Measurements from ENCODE around the gene SH3BGR. TPM values are rescaled to one million over a fixed set of nuclear protein-coding genes. Genes with fewer than 3 reads are reported as not detected.
"Not testable (repeated sequence)": the region's sequence is repeated elsewhere in the genome, so short reads cannot be mapped to it uniquely, and the experiment has no call there.

Gene SH3BGR
- 8.5 TPM for polyA plus RNA-seq (2013, experiment 1 of 2)
- polyA plus RNA-seq (2013, experiment 2 of 2): 13.9 TPM

DNA sequence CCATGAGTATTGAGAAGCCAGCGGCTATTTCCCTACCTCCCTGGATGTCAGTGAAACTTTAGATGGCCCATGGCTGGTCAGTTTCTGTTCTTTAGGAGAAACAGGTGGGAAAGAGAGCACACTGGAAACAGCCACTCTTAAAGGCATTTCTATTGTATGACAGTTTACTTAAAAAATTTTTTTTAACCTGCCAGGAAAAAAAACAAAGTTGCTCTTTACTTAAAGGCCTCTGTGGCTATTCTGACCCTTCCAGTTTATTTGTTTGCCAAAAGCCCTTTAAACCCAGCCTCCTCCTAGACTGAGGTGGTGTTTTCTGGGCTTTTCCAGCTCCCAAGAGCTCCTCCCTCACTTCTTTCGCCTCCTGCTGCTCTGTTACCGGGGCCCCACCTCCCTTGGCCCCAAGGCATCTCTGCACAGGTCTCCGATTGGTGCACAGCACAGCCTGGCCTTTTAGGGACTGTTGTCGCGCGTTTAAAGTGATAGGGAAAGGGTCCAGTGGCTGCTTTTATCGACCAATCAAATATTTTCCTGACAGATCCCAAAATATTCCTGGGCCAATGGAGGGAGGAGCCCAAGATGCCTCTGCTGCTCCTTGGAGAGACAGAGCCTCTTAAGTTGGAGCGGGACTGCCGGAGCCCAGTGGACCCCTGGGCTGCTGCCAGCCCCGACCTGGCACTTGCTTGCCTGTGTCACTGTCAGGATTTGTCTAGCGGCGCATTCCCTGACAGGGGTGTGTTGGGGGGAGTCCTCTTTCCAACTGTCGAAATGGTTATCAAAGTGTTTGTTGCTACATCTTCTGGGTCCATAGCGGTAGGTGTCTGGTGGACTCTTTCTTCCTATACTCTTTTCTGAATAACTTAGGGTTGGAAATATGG is at the start of gene SH3BGR:
SH3BGR (plus strand) TSS at position 639 of the 875 bp plus-strand sequence; CDS start at position 766, 127 bp downstream.
- peak within 1 kb of the TSS; percentile 32; the same call in 1 of the 2 replicates for H3K9ac ChIP-seq (ENCODE audit: low read depth, low read length)
- peak within 1 kb of the TSS; percentile 38 for H3K4me3 ChIP-seq (ENCODE audit: low read length)

DNA sequence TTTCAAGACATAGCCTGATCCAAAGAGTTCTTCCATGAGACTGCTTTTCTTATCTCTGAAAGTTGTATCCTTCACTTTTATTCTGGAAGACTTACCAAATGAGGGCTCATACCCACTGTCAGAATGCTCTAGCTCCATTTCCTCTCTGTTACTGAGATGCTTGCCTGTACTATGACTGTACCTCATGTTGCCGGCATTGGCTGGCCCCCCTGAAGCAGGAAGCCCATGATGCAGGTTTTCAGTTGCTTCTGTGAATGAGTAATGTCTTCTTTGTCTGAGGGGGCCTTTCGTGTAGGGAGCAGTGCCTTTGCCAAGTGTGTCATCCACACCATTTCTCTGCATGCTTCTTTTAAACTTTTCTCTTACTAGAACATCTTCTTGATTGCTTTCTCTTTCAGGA is 45.7 kb upstream of the SH3BGR start:
- Histone ChIP-seq H3K27me3 (ENCODE audit: insufficient read depth, low read length) (no peaks in the 10 kb centered on the region), H3K9me3 (ENCODE audit: insufficient read depth, low read depth, low read length) (peaks cover 9% of the 10 kb centered on the region; the same call in 1 of the 2 replicates), H3K4me1 (ENCODE audit: insufficient read depth, low read length) (no peaks in the 10 kb centered on the region), H3K4me3 (ENCODE audit: low read length) (no peak overlapping the region), H3K36me3 (ENCODE audit: insufficient read depth, low read length) (peaks cover 13% of the 10 kb centered on the region), H3K27ac (ENCODE audit: low read depth, low read length) (no peak overlapping the region), H3K9ac (ENCODE audit: low read depth, low read length) (no peak overlapping the region)
- 96% methylated on average over 2 of the region's 2 CpGs for WGBS

More for the DNA sequence above, at the start of gene SH3BGR:
- no peaks in the 10 kb centered on the region for H3K9me3 ChIP-seq (ENCODE audit: insufficient read depth, low read depth, low read length)
- peak within 1 kb of the TSS; percentile 68; the same call in 1 of the 2 replicates for H3K27ac ChIP-seq (ENCODE audit: low read depth, low read length)
- H3K27me3 ChIP-seq (ENCODE audit: insufficient read depth, low read length): no peaks in the 10 kb centered on the region
- whole genome bisulfite sequencing: 50% methylated on average over 15 of the region's 15 CpGs
- H3K4me1 ChIP-seq (ENCODE audit: insufficient read depth, low read length): peaks cover 27% of the 10 kb centered on the region
- H3K36me3 ChIP-seq (ENCODE audit: insufficient read depth, low read length): no peaks in the 10 kb centered on the region

DNA sequence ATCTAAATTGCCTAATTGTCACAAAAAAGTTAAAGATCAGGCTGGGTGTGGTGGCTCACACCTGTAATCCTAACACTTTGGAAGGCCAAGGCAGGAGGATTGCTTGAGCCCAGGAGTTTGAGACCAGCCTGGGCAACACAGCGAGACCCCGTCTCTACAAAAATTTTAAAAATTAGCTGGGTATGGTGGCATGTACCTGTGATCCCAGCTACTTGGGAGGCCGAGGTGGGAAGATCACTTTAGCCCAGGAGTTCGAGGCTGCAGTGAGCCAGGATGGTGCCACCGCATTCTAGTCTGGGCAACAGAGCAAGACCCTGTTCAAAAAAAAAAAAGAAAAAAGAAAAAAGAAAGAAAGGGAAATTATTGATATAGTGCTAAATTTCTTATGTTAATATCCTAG is 32.6 kb upstream of the SH3BGR start:
- WGBS: 96% methylated on average over 5 of the region's 5 CpGs
- H3K4me1 ChIP-seq (ENCODE audit: insufficient read depth, low read length): peaks cover 11% of the 10 kb centered on the region
- H3K9ac ChIP-seq (ENCODE audit: low read depth, low read length); H3K27me3 ChIP-seq (ENCODE audit: insufficient read depth, low read length); H3K36me3 ChIP-seq (ENCODE audit: insufficient read depth, low read length); H3K27ac ChIP-seq (ENCODE audit: low read depth, low read length); H3K9me3 ChIP-seq (ENCODE audit: insufficient read depth, low read depth, low read length); H3K4me3 ChIP-seq (ENCODE audit: low read length): not testable (repeated sequence)

DNA sequence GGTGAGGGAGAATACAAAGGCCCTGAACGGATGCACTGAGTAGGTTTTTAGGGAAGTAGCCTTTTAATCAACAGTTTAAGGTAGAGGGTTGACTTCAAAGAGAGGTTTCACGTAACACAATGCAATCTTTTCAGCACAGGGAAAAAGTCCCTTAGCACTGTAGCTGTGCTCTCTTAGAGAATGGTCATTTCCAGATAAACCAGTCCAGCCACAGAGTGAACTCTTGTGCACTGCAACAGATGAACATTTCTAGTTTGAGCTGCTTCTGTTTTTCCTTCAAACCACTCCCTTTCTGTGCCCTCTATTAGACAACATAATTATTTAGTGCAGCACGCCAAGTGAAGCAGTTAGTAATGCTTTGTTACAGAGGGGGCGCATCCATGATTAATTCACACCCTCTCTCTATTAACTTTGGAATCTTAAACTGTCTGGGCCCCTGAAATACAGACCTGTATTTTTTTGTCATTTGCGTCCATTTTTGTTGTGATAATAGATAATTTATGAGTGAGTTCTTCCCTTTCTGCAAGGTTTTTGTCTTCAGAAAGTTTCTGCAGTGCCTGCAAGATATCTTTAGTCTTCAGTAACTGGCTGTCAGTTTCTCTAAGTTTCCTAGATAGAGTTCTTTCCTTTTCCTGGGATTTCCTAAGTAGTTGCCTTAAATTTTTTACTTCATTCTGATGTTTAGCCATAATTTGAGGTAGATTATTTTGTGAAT is 29.1 kb upstream of the SH3BGR start:
- Histone ChIP-seq H3K27ac (ENCODE audit: low read depth, low read length) (no peak overlapping the region), H3K9ac (ENCODE audit: low read depth, low read length) (no peak overlapping the region), H3K4me3 (ENCODE audit: low read length) (no peak overlapping the region), H3K36me3 (ENCODE audit: insufficient read depth, low read length) (no peaks in the 10 kb centered on the region), H3K4me1 (ENCODE audit: insufficient read depth, low read length) (peaks cover 11% of the 10 kb centered on the region), H3K9me3 (ENCODE audit: insufficient read depth, low read depth, low read length) (no peaks in the 10 kb centered on the region), H3K27me3 (ENCODE audit: insufficient read depth, low read length) (no peaks in the 10 kb centered on the region)
- WGBS: 68% methylated on average over 5 of the region's 5 CpGs

DNA sequence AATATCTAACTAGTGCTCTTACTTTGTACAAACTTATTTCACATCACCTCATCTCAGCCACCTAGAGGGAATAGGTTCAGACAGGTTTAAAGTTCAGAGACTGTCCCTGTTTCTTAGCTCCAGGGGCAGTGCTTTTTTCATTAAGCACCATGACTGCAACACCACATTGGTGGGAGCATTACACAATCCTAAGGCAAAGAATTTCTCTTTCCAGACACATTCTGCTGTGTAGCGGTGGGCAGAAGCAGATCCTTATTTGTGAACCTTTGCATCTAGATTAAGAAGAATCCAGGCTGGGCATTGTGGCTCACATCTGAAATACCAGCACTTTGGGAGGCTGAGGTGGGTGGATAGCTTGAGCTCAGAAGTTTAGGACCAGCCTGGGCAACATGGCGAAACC is 22.3 kb upstream of the SH3BGR start:
- WGBS: 89% methylated on average over 2 of the region's 2 CpGs
- Histone ChIP-seq H3K9me3 (ENCODE audit: insufficient read depth, low read depth, low read length) (no peaks in the 10 kb centered on the region), H3K9ac (ENCODE audit: low read depth, low read length) (no peak overlapping the region), H3K4me3 (ENCODE audit: low read length) (no peak overlapping the region), H3K4me1 (ENCODE audit: insufficient read depth, low read length) (peaks cover 14% of the 10 kb centered on the region), H3K27me3 (ENCODE audit: insufficient read depth, low read length) (no peaks in the 10 kb centered on the region), H3K36me3 (ENCODE audit: insufficient read depth, low read length) (no peaks in the 10 kb centered on the region), H3K27ac (ENCODE audit: low read depth, low read length) (no peak overlapping the region; the same call in 1 of the 2 replicates)

DNA sequence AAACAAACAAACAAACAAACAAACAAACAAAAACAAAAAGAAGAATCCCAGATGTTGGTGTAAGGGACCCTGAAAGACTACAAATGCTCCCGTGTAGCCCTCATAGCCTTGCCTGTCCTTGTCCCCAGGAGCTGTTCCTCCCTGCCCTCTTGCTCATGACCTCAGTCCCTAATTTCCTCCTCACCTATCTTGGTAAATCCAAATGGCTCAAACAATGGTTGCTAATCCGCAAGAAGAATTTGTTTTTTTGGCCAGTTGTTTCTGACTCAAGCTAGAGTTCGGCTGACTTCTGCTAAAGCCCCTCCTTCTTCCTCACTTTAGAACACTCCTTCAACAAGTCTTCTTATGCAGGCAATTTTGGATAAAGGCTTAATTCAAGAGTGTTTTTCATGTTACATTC is 21.8 kb upstream of the SH3BGR start:
- Histone ChIP-seq H3K36me3 (ENCODE audit: insufficient read depth, low read length) (no peaks in the 10 kb centered on the region), H3K4me3 (ENCODE audit: low read length) (no peak overlapping the region), H3K27me3 (ENCODE audit: insufficient read depth, low read length) (no peaks in the 10 kb centered on the region), H3K4me1 (ENCODE audit: insufficient read depth, low read length) (peaks cover 14% of the 10 kb centered on the region), H3K9ac (ENCODE audit: low read depth, low read length) (no peak overlapping the region), H3K27ac (ENCODE audit: low read depth, low read length) (peak overlapping the region; percentile 57; the same call in 1 of the 2 replicates), H3K9me3 (ENCODE audit: insufficient read depth, low read depth, low read length) (no peaks in the 10 kb centered on the region)
- WGBS: 81% methylated on average over 3 of the region's 3 CpGs

DNA sequence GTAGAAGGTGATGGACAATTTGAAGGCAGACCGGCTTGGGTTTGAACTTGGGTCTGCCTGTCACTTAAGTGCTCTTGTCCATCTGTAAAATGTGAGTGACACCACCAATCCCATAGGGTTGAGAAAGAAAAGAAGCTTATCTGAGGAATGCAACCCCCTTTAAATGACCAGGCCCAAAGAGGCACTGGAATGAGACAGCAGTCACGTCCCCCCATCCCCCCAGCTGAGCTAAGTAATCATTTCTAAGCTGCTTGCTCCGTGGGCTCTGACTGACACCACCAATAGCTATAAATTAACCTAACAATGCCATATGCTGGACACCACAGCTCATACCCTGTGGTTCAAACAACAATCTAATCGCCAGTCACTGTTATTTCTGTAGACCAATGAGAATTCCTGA is 21.3 kb upstream of the SH3BGR start:
- H3K36me3 ChIP-seq (ENCODE audit: insufficient read depth, low read length): no peaks in the 10 kb centered on the region
- 38% methylated on average over 4 of the region's 4 CpGs for whole genome bisulfite sequencing
- no peaks in the 10 kb centered on the region for H3K27me3 ChIP-seq (ENCODE audit: insufficient read depth, low read length)
- no peaks in the 10 kb centered on the region for H3K9me3 ChIP-seq (ENCODE audit: insufficient read depth, low read depth, low read length)
- H3K9ac ChIP-seq (ENCODE audit: low read depth, low read length): no peak overlapping the region; the same call in 1 of the 2 replicates
- no peak overlapping the region for H3K4me3 ChIP-seq (ENCODE audit: low read length)
- peak overlapping the region; percentile 57; the same call in 1 of the 2 replicates for H3K27ac ChIP-seq (ENCODE audit: low read depth, low read length)
- peaks cover 14% of the 10 kb centered on the region for H3K4me1 ChIP-seq (ENCODE audit: insufficient read depth, low read length)

DNA sequence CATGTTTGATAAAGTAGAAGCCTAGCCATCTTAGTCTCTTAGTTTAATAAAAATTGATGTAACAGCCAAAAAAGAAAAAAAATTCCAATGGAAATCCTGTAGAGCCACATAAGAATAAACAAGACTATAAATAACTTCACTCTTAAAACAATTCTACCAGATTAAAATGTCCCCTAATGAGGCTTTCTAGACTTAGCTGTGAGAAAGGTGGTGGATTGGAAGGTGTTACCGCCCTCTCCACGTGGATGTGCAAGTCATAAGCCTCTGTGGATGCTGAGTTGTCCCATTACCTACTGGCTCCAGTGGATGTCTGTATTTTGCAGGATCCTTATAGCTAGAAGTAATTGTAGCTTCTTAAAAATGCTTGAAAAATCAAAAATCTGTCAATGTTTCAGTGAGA is 20.8 kb upstream of the SH3BGR start:
- no peak overlapping the region for H3K4me3 ChIP-seq (ENCODE audit: low read length)
- no peaks in the 10 kb centered on the region for H3K9me3 ChIP-seq (ENCODE audit: insufficient read depth, low read depth, low read length)
- H3K27ac ChIP-seq (ENCODE audit: low read depth, low read length): peak overlapping the region; percentile 6; the same call in 1 of the 2 replicates
- 65% methylated on average over 2 of the region's 2 CpGs for WGBS
- H3K27me3 ChIP-seq (ENCODE audit: insufficient read depth, low read length): no peaks in the 10 kb centered on the region
- H3K4me1 ChIP-seq (ENCODE audit: insufficient read depth, low read length): peaks cover 14% of the 10 kb centered on the region
- H3K36me3 ChIP-seq (ENCODE audit: insufficient read depth, low read length): no peaks in the 10 kb centered on the region
- H3K9ac ChIP-seq (ENCODE audit: low read depth, low read length): no peak overlapping the region; the same call in 1 of the 2 replicates

DNA sequence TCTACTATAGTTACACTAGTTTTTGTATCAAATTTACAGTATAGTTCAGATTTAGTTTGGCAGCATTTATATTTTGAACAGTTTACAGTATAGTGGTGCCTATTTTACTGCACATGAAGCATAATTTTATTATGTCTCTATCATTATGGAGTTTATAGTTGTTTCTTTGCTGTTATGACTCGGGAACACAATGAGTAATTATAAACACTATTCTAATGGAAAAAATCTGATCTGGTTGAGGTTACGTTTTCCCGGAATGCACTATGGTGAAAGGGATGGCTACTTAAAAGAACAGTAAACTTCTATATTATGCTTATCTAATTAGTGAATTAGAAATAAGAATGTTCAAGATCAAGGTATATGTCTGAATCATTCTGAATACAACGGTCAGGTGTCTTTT is 16.8 kb upstream of the SH3BGR start:
- Histone ChIP-seq H3K36me3 (ENCODE audit: insufficient read depth, low read length) (no peaks in the 10 kb centered on the region), H3K4me1 (ENCODE audit: insufficient read depth, low read length) (peaks cover 12% of the 10 kb centered on the region), H3K27me3 (ENCODE audit: insufficient read depth, low read length) (no peaks in the 10 kb centered on the region), H3K4me3 (ENCODE audit: low read length) (no peak overlapping the region), H3K9ac (ENCODE audit: low read depth, low read length) (no peak overlapping the region), H3K27ac (ENCODE audit: low read depth, low read length) (no peak overlapping the region), H3K9me3 (ENCODE audit: insufficient read depth, low read depth, low read length) (no peaks in the 10 kb centered on the region)
- WGBS: 82% methylated on average over 1 of the region's 4 CpGs

DNA sequence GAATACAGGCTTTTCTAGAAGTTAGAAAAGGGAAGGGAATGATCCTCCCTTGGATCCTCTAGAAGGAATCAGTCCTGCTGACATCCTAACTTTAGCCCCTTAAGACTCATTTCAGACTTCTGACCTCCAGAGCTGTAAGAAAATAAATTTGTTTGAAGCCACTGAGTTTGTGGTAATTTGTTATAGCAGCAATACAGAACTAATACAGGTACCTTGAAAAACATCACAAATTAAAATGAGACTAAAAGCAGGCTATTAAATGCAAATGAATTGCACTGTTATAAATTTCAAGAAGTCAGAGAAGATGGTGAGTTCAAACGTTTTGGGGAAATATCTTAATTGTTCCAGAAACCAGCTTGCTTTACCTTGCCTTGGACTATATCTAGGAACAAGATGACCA is 12.5 kb upstream of the SH3BGR start:
- H3K36me3 ChIP-seq (ENCODE audit: insufficient read depth, low read length): no peaks in the 10 kb centered on the region
- H3K4me1 ChIP-seq (ENCODE audit: insufficient read depth, low read length): peaks cover 4% of the 10 kb centered on the region
- H3K27ac ChIP-seq (ENCODE audit: low read depth, low read length): no peak overlapping the region
- H3K27me3 ChIP-seq (ENCODE audit: insufficient read depth, low read length): no peaks in the 10 kb centered on the region
- no peak overlapping the region for H3K9ac ChIP-seq (ENCODE audit: low read depth, low read length)
- WGBS: 53% methylated on average over 1 of the region's 1 CpG
- H3K9me3 ChIP-seq (ENCODE audit: insufficient read depth, low read depth, low read length): no peaks in the 10 kb centered on the region
- H3K4me3 ChIP-seq (ENCODE audit: low read length): no peak overlapping the region
